Measurements from ENCODE around the gene SURF2. TPM values are rescaled to one million over a fixed set of nuclear protein-coding genes. Genes with fewer than 3 reads are reported as not detected.

The SURF2 gene
- total and polyA plus RNA-seq, 9 of the 15 experiments (the other 6 are each of a cell fraction or from before 2014, with no cell fraction given) = 5.5 to 82.5 (median 21.3) TPM

DNA sequence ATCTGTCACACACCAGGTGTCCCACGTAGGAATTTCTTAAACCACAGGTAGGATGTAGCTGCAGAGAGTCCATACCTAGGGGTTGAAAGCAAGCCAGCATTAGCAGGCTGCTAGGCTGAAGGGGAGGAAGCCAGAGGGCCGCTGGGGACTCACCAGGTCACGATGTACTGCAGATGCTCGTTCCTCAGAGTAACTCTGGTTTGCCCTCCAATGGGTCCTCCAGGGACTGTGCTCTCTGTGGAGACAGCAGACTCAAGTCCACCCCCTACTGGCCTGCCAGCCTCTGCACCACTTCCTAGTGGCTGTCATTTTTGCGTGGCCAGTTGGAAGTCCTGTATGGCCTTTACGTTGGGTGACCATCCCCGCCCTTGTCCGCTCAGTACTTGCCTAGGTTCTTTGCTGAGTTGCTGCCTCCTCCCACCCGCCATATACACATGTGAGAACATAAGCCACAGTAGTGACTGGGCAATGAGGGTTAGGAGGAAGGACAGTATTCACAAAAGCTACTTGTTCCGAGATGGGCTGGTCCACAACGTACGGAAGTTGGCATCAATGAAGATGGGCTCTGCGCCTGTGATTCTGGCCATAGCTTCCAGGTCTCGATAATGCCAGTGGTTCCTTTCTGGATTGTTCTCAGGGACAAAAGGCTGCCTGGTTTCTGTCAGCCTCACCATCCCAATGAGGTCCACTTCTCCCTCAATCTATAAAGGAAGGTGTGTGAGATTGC, 4.3 kb upstream of the SURF2 start:
- Histone ChIP-seq H3K9me1 (ENCODE audit: control insufficient read depth, insufficient read depth, low read length) (peaks cover 3% of the 10 kb centered on the region), H4K20me1 (replicated peaks; ENCODE audit: control insufficient read depth, insufficient read depth, low read length) (peaks cover 30% of the 10 kb centered on the region), H3K27me3 (ENCODE audit: control insufficient read depth in 2 of 2, insufficient read depth in 2 of 2, low read length in 2 of 2) (no peaks in the 10 kb centered on the region), H3K4me3 (no peak overlapping the region), H3K79me2 (ENCODE audit: control insufficient read depth, insufficient read depth, low read length) (peaks cover 60% of the 10 kb centered on the region), H3K27ac (ENCODE audit: extremely low read depth, low read depth, low read length) (peak overlapping the region; percentile 34; the same call in 1 of the 3 replicates), H2AFZ (ENCODE audit: low read depth, low read length) (no peak overlapping the region), H3K4me1 (replicated peaks in 1 of 2; ENCODE audit: control insufficient read depth in 2 of 2, insufficient read depth in 2 of 2, low read length in 2 of 2) (peaks cover 11 to 30% of the 10 kb centered on the region in 2 experiments; a peak in 4 of 5 replicates), H3K9me3 (replicated peaks; ENCODE audit: control insufficient read depth, insufficient read depth, low read depth, low read length) (no peaks in the 10 kb centered on the region), H3K4me2 (ENCODE audit: insufficient read depth, low read length) (no peak overlapping the region), H3K9ac (ENCODE audit: insufficient read depth in 1 of 2, low read depth in 2 of 2, low read length in 2 of 2) (no peak overlapping the region), H3K36me3 (ENCODE audit: control insufficient read depth, insufficient read depth, low read length) (peaks cover 57% of the 10 kb centered on the region)
- ATAC-seq (peak; percentile 78), FAIRE-seq (peak; percentile 92), DNase-seq (ENCODE audit: extremely low read depth in 1 of 4, low spot score in 3 of 4) (peak in 3 of 4 experiments; percentile 38 to 88 (median 79))
- BruUV-seq (replicated peaks) = no TSS peak
- ChIA-PET POLR2A (interaction anchor here (0.6 to 7.4 kb wide), 13 partner anchors 8 to 372 kb away, joined by 3 to 33 read pairs (median 5); partner anchors contain the start of gene STKLD1), CTCF (ENCODE audit: low intra/inter-chr PET ratio) (no interaction called here)
- in situ Hi-C loops (cut with MboI) (no loop called here), intact Hi-C loops (cut with micrococcal nuclease) (no loop called here)
- 63% methylated on average over 14 of the region's 14 CpGs for WGBS (ENCODE audit: insufficient coverage, low coverage, missing lambda C conversion rate)
- TF ChIP-seq MCM7 (IDR thresholded peaks at IDR 0.05) (no peak), SP1 (CRISPR knock-in tag; IDR thresholded peaks at IDR 0.05) (peak; percentile 78), ZNF384 (IDR thresholded peaks at IDR 0.05; ENCODE audit: low read depth, low read length) (no peak), ZNF696 (CRISPR knock-in tag; conservative IDR thresholded peaks at IDR 0.05) (no peak), ZKSCAN3 (CRISPR knock-in tag; IDR thresholded peaks at IDR 0.05) (no peak), RBFOX2 (IDR thresholded peaks at IDR 0.05; ENCODE audit: low read depth, low read length) (peak; percentile 65), SUPT5H (IDR thresholded peaks at IDR 0.05) (peak; percentile 86), MAZ (CRISPR knock-in tag; conservative IDR thresholded peaks at IDR 0.05 in 1 of 2, IDR thresholded peaks at IDR 0.05 in 1 of 2) (0 out of 4 replicates have a peak, but pooled peaks of 1 of the 2 experiments have one; percentile 30), POLR2B (IDR thresholded peaks at IDR 0.05; ENCODE audit: low read depth, partially characterized antibody) (peak; percentile 84), ZNF124 (CRISPR knock-in tag; IDR thresholded peaks at IDR 0.05) (no peak), CREM (IDR thresholded peaks at IDR 0.05; ENCODE audit: low read depth) (peak; percentile 65), SIN3A (IDR thresholded peaks at IDR 0.05; ENCODE audit: borderline replicate concordance in 2 of 2, control insufficient read depth in 1 of 2, low read depth in 2 of 2, low read length in 2 of 2) (peak in 1 of 2 experiments; percentile 54; a peak in 1 of 4 replicates)
- TF ChIP-seq, protein P1, sequence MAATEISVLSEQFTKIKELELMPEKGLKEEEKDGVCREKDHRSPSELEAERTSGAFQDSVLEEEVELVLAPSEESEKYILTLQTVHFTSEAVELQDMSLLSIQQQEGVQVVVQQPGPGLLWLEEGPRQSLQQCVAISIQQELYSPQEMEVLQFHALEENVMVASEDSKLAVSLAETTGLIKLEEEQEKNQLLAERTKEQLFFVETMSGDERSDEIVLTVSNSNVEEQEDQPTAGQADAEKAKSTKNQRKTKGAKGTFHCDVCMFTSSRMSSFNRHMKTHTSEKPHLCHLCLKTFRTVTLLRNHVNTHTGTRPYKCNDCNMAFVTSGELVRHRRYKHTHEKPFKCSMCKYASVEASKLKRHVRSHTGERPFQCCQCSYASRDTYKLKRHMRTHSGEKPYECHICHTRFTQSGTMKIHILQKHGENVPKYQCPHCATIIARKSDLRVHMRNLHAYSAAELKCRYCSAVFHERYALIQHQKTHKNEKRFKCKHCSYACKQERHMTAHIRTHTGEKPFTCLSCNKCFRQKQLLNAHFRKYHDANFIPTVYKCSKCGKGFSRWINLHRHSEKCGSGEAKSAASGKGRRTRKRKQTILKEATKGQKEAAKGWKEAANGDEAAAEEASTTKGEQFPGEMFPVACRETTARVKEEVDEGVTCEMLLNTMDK (IDR thresholded peaks at IDR 0.05; ENCODE audit: borderline replicate concordance, insufficient read depth, low read depth, low read length, poor library complexity, severe bottlenecking) = peak; percentile 40
- TF ChIP-seq, protein P2, sequence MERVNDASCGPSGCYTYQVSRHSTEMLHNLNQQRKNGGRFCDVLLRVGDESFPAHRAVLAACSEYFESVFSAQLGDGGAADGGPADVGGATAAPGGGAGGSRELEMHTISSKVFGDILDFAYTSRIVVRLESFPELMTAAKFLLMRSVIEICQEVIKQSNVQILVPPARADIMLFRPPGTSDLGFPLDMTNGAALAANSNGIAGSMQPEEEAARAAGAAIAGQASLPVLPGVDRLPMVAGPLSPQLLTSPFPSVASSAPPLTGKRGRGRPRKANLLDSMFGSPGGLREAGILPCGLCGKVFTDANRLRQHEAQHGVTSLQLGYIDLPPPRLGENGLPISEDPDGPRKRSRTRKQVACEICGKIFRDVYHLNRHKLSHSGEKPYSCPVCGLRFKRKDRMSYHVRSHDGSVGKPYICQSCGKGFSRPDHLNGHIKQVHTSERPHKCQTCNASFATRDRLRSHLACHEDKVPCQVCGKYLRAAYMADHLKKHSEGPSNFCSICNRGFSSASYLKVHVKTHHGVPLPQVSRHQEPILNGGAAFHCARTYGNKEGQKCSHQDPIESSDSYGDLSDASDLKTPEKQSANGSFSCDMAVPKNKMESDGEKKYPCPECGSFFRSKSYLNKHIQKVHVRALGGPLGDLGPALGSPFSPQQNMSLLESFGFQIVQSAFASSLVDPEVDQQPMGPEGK (CRISPR knock-in tag; IDR thresholded peaks at IDR 0.05; ENCODE audit: borderline replicate concordance) = no peak
- TF ChIP-seq, protein P3, sequence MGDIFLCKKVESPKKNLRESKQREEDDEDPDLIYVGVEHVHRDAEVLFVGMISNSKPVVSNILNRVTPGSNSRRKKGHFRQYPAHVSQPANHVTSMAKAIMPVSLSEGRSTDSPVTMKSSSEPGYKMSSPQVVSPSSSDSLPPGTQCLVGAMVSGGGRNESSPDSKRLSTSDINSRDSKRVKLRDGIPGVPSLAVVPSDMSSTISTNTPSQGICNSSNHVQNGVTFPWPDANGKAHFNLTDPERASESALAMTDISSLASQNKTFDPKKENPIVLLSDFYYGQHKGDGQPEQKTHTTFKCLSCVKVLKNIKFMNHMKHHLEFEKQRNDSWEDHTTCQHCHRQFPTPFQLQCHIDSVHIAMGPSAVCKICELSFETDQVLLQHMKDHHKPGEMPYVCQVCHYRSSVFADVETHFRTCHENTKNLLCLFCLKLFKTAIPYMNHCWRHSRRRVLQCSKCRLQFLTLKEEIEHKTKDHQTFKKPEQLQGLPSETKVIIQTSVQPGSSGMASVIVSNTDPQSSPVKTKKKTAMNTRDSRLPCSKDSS (IDR thresholded peaks at IDR 0.05; ENCODE audit: low read depth, partially characterized antibody) = peak; percentile 36
